ENCODE results near the gene LHFPL6. TPM values are rescaled to one million over a fixed set of nuclear protein-coding genes. Genes with fewer than 3 reads are reported as not detected.

The LHFPL6 gene
- total and polyA plus RNA-seq, 11 donors = 34.4 to 74.4 (median 53.2) TPM

DNA sequence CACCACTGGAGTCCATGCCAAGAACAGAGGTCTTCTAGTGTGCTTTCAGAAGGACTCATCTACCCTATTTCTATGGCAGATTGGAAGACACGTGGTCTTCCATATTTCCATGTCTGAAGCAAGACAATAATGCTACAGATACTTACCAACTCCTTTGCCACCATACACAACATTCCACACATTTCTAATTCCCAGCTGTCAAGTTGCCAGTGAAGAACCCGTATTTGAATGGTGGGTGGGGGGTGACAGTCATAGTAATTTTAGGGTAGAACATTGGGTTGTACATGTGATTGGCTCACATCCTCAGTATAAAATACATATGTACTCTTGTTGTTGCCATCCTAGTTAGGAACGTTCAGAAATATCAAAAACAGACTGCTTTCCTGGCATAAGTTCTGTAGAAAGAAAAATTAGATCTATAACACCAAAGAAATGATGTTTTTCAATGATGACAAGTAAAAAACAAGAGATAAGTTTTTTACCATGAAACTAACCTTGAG lies 69.3 kb downstream of the LHFPL6 start:
- H3K27me3 ChIP-seq = no peaks in the 10 kb centered on the region

DNA sequence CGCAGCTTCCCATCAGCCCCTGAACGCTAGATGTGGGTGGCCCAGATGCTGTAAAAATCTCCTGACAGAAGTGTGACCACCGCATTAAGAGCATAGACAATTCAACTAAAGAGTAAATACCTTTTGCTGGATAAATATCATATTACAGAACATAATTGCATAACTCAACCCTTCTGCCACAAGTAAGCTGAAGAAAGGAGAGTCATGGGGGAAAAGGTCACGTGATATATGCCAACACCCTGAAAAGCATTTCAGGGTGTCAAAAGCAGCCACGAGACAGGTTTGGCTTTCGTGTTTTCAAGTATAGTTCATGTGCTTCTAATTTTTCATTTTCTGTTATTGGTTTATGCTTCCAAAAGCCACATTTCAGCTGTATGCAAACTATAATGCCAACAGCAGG lies 71.3 kb downstream of the LHFPL6 start:
- peaks cover 3 to 78% (median 58%) of the 10 kb centered on the region in 12 donors for H3K4me1 ChIP-seq

More for the DNA sequence above, 69.3 kb downstream of the LHFPL6 start:
- intact Hi-C loops (cut with DNase I) = no loop called here
- DNase-seq = no peak
- Histone ChIP-seq H3K9me3 (no peaks in the 10 kb centered on the region), H3K4me1 (peaks cover 3 to 69% (median 45%) of the 10 kb centered on the region in 12 donors), H3K36me3 (no peaks in the 10 kb centered on the region), H3K27ac (no peak overlapping the region), H3K4me3 (no peak overlapping the region)
- TF ChIP-seq, protein P1, sequence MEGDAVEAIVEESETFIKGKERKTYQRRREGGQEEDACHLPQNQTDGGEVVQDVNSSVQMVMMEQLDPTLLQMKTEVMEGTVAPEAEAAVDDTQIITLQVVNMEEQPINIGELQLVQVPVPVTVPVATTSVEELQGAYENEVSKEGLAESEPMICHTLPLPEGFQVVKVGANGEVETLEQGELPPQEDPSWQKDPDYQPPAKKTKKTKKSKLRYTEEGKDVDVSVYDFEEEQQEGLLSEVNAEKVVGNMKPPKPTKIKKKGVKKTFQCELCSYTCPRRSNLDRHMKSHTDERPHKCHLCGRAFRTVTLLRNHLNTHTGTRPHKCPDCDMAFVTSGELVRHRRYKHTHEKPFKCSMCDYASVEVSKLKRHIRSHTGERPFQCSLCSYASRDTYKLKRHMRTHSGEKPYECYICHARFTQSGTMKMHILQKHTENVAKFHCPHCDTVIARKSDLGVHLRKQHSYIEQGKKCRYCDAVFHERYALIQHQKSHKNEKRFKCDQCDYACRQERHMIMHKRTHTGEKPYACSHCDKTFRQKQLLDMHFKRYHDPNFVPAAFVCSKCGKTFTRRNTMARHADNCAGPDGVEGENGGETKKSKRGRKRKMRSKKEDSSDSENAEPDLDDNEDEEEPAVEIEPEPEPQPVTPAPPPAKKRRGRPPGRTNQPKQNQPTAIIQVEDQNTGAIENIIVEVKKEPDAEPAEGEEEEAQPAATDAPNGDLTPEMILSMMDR (IDR thresholded peaks at IDR 0.05) = no peak
- TF ChIP-seq POLR2A (IDR thresholded peaks at IDR 0.05) = no peak
- WGBS, 4 donors = 51 to 67% (median 60%) methylated on average over 3 of the region's 3 CpGs
- no peak for ATAC-seq

DNA sequence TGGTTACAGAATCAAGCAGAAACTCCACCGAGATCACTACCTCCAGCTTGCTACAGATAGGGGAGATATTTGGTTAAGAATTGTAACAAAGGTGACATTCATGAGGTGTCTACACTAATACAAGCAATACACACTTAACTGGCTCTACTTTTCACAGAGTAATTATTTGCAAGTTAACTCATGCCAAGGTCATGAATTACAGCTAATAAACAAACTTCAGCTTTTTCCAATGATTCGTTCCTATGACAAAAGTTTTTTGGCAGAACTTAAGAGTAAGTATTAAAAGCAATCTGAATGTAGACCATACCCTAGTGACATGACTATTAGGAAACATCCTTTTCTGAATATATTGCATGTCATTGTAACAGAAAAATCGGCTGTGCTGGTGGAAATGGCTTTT lies 72.1 kb downstream of the LHFPL6 start:
- no peak for ATAC-seq
- peak overlapping the region in 4 of 12 donors; percentile 4 to 26 (median 11) for H3K27ac ChIP-seq
- WGBS, 4 donors = 23 to 35% (median 28%) methylated on average over 3 of the region's 3 CpGs
- no peaks in the 10 kb centered on the region for H3K36me3 ChIP-seq
- TF ChIP-seq POLR2A (IDR thresholded peaks at IDR 0.05) = no peak
- TF ChIP-seq, protein P1 (IDR thresholded peaks at IDR 0.05) = no peak
- H3K9me3 ChIP-seq = no peaks in the 10 kb centered on the region
- H3K4me3 ChIP-seq = no peak overlapping the region
- intact Hi-C loops (cut with DNase I) = no loop called here
- H3K4me1 ChIP-seq = peaks cover 3 to 78% (median 56%) of the 10 kb centered on the region in 12 donors
- no peak for DNase-seq
- no peaks in the 10 kb centered on the region for H3K27me3 ChIP-seq

More for the DNA sequence above, 71.3 kb downstream of the LHFPL6 start:
- intact Hi-C loops (cut with DNase I) = no loop called here
- Histone ChIP-seq H3K4me3 (no peak overlapping the region), H3K27ac (peak overlapping the region in 2 of 12 donors; percentile 3 to 7), H3K27me3 (no peaks in the 10 kb centered on the region), H3K36me3 (no peaks in the 10 kb centered on the region), H3K9me3 (no peaks in the 10 kb centered on the region)
- no peak for ATAC-seq
- DNase-seq = no peak
- 73 to 82% (median 80%) methylated on average over 6 of the region's 6 CpGs for whole genome bisulfite sequencing, 4 donors
- TF ChIP-seq, protein P1 (IDR thresholded peaks at IDR 0.05) = no peak

DNA sequence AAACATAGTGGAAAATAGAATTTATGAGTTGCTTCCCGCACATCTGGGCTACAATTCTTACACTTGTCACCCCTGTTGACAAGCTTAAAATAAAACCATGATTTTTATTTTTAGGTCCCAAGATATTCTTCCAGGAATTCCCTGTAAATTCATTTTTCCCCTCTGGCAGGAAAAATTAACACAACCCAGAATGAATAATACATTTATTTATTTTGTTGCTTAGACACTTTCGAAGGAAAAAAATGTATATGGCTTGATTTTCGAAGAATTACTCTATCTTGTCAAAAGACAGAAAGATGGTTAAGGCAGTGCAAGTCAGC lies 74.4 kb downstream of the LHFPL6 start:
- Histone ChIP-seq H3K27me3 (no peaks in the 10 kb centered on the region), H3K36me3 (no peaks in the 10 kb centered on the region), H3K9me3 (no peaks in the 10 kb centered on the region), H3K4me3 (no peak overlapping the region), H3K27ac (peak overlapping the region in 6 of 12 donors; percentile 7 to 30 (median 17)), H3K4me1 (peaks cover 3 to 85% (median 63%) of the 10 kb centered on the region in 12 donors)
- ATAC-seq (no peak), DNase-seq (no peak)
- intact Hi-C loops (cut with DNase I) = loop anchor here in 5 of 10 donors (5.0 to 10.0 kb wide), 4 partner anchors 39 to 114 kb away; partner anchors contain the start of gene LHFPL6 (in 1 of the 5)
- WGBS, 4 donors = 65 to 69% (median 67%) methylated on average over 3 of the region's 3 CpGs
- TF ChIP-seq POLR2A (IDR thresholded peaks at IDR 0.05) = no peak
